Astrocyte of the spinal cord (primary cell): ENCODE data around the gene LRATD1.
"Not testable (repeated sequence)": the region's sequence is repeated elsewhere in the genome, so short reads cannot be mapped to it uniquely, and the experiment has no call there.

Source experiments
- DNase-seq: peaks from one replicate; pipeline ENCODE4 v3.0.0; 2011; ENCODE audit warnings: low read depth, low spot score
- H3K4me3 ChIP-seq: 2 replicates; pipeline ENCODE4 v1.5.1; 2011; ENCODE audit warnings: low read depth, mild to moderate bottlenecking, low read length, moderate library complexity
- CTCF ChIP-seq: IDR thresholded peaks from 2 replicates; pipeline ENCODE4 v1.5.1; 2012; ENCODE audit warnings: low read depth, mild to moderate bottlenecking, low read length, inconsistent platforms
- in situ Hi-C: cut with HindIII; loops from 2 replicates; pipeline ENCODE4 v1.10.0; 2017; ENCODE audit warnings: low sequenced_read_pairs

LRATD1 gene

GRCh38 chr2:14619441-14619840 is 13.1 kb upstream of the LRATD1 start:
- in situ Hi-C loops, result no loop called here
- no peak for DNase-seq
- TF ChIP-seq CTCF, result no peak

GRCh38 chr2:14621114-14621513 is 11.4 kb upstream of the LRATD1 start:
- H3K4me3 ChIP-seq, result no peak overlapping the region
- no peak for DNase-seq
- TF ChIP-seq CTCF, result no peak
- in situ Hi-C loops, result no loop called here

More at GRCh38 chr2:14619441-14619840, 13.1 kb upstream of the LRATD1 start:
- H3K4me3 ChIP-seq, result no peak overlapping the region

- no peak for TF ChIP-seq CTCF
- in situ Hi-C loops, result no loop called here
Measured at GRCh38 chr2:14621906-14622549, 10.5 kb upstream of the LRATD1 start.

GRCh38 chr2:14622550-14622939 is 10.0 kb upstream of the LRATD1 start:
- H3K4me3 ChIP-seq, in situ Hi-C loops, DNase-seq: not testable (repeated sequence)

More at GRCh38 chr2:14621906-14622549, 10.5 kb upstream of the LRATD1 start:
- DNase-seq, result no peak
- no peak overlapping the region for H3K4me3 ChIP-seq

GRCh38 chr2:14623237-14623636 is 9.3 kb upstream of the LRATD1 start:
- H3K4me3 ChIP-seq, result no peak overlapping the region
- no peak for DNase-seq
- in situ Hi-C loops, result no loop called here
- TF ChIP-seq CTCF, result no peak

- TF ChIP-seq CTCF, result no peak
- in situ Hi-C loops, result no loop called here
- DNase-seq, result no peak
- no peak overlapping the region for H3K4me3 ChIP-seq
Measured at GRCh38 chr2:14626873-14627272, 5.6 kb upstream of the LRATD1 start.

- in situ Hi-C loops, result no loop called here
- no peak overlapping the region for H3K4me3 ChIP-seq
- no peak for TF ChIP-seq CTCF
- no peak for DNase-seq
Measured at GRCh38 chr2:14628901-14629300, 3.6 kb upstream of the LRATD1 start.
